ENCODE data around the gene WDFY4. TPM values are rescaled to one million over a fixed set of nuclear protein-coding genes. Genes with fewer than 3 reads are reported as not detected.

The WDFY4 gene
- total and polyA plus RNA-seq, 7 donors = 0.23 to 1.3 (median 0.69) TPM

GRCh38 chr10:48740015-48740707 lies 55.5 kb downstream of the WDFY4 start:
- no peak overlapping the region for H3K4me3 ChIP-seq
- intact Hi-C loops (cut with DNase I) = no loop called here
- no peak for ATAC-seq
- peaks cover 0 to 5% (median 0%) of the 10 kb centered on the region in 3 donors for H3K27me3 ChIP-seq (ENCODE audit: insufficient read depth in 3 of 3, low read length in 2 of 3)
- H3K27ac ChIP-seq = no peak overlapping the region
- H3K36me3 ChIP-seq (ENCODE audit: insufficient read depth in 1 of 2, low read depth in 1 of 2) = no peaks in the 10 kb centered on the region
- TF ChIP-seq, protein P1, sequence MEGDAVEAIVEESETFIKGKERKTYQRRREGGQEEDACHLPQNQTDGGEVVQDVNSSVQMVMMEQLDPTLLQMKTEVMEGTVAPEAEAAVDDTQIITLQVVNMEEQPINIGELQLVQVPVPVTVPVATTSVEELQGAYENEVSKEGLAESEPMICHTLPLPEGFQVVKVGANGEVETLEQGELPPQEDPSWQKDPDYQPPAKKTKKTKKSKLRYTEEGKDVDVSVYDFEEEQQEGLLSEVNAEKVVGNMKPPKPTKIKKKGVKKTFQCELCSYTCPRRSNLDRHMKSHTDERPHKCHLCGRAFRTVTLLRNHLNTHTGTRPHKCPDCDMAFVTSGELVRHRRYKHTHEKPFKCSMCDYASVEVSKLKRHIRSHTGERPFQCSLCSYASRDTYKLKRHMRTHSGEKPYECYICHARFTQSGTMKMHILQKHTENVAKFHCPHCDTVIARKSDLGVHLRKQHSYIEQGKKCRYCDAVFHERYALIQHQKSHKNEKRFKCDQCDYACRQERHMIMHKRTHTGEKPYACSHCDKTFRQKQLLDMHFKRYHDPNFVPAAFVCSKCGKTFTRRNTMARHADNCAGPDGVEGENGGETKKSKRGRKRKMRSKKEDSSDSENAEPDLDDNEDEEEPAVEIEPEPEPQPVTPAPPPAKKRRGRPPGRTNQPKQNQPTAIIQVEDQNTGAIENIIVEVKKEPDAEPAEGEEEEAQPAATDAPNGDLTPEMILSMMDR (IDR thresholded peaks at IDR 0.05) = no peak
- WGBS, 3 donors = 61 to 70% (median 61%) methylated on average over 11 of the region's 11 CpGs
- no peaks in the 10 kb centered on the region for H3K4me1 ChIP-seq
- no peaks in the 10 kb centered on the region for H3K9me3 ChIP-seq
- DNase-seq = no peak

DNA sequence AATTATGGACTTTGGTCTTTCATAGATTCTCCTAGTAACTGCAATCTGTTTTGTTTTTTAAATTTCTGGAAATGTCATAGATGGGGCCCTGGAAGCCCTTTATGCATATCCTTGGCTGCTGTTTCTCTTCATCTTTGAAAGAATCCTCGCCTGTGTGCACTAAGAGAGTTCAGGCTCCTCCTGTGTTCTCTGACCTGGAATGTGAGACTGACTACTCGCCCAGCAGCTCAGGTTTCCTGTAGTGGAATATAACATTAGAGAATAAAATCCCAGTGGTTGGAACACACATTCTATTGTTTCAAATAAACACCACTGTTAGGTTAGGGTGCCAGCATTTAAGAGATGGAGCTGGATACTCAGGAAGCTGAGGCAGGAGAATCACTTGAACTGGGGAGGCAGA lies 56.3 kb downstream of the WDFY4 start:
- no peak for ATAC-seq
- TF ChIP-seq, protein P1 (IDR thresholded peaks at IDR 0.05) = no peak

DNA sequence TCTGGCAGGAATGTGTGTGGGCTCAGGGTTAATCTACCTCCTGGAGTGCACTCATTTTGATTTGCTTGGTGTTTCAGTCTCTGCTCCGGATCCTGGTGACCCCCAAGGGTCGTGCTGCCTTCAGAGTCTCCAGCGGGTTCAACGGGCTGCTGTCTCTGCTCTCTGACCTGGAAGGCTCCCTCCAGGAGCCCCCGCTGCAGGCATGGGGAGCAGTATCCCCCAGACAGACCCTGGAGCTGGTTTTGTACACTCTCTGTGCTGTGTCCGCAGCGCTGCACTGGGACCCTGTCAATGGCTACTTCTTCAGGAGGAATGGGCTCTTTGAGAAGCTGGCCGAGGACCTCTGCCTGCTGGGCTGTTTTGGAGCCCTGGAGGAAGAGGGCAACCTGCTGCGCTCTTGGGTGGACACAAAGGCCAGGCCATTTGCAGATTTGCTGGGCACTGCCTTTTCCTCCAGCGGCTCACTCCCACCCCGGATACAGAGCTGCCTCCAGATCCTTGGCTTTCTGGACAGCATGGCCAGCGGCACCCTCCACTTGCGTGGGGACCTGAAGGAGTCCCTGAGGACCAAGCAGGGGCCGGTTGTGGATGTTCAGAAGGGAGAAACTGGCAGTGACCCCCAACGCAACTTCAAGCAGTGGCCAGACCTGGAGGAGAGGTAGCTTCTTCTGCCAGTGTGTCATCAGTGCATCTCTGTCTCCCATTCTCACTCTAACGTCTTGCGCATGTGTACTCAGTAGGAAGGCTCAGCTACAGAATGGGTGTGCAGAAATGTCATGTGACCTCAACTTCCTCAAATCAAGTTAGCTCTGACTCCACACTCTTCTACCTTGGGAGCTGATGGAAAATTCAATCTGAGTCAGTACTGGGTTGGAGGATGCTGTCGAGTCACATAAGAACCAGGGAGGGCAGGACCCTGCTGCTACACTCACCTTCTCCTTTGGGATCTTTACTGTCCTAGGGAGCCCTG lies 58.5 kb downstream of the WDFY4 start:
- H3K9me3 ChIP-seq = no peaks in the 10 kb centered on the region
- WGBS, 3 donors = 86 to 89% (median 88%) methylated on average over 18 of the region's 18 CpGs
- no peaks in the 10 kb centered on the region for H3K4me1 ChIP-seq
- intact Hi-C loops (cut with DNase I) = no loop called here
- H3K27me3 ChIP-seq (ENCODE audit: insufficient read depth in 3 of 3, low read length in 2 of 3) = peaks cover 0 to 5% (median 0%) of the 10 kb centered on the region in 3 donors
- no peak overlapping the region for H3K27ac ChIP-seq
- no peak overlapping the region for H3K4me3 ChIP-seq
- DNase-seq (no peak), ATAC-seq (no peak)
- H3K36me3 ChIP-seq (ENCODE audit: insufficient read depth in 1 of 2, low read depth in 1 of 2) = no peaks in the 10 kb centered on the region
- TF ChIP-seq, protein P1 (IDR thresholded peaks at IDR 0.05) = no peak

More for the DNA sequence above, 56.3 kb downstream of the WDFY4 start:
- H3K27me3 ChIP-seq (ENCODE audit: insufficient read depth in 3 of 3, low read length in 2 of 3) = peaks cover 0 to 5% (median 0%) of the 10 kb centered on the region in 3 donors
- intact Hi-C loops (cut with DNase I) = no loop called here
- no peak overlapping the region for H3K4me3 ChIP-seq
- no peaks in the 10 kb centered on the region for H3K9me3 ChIP-seq
- H3K27ac ChIP-seq = no peak overlapping the region
- no peaks in the 10 kb centered on the region for H3K36me3 ChIP-seq (ENCODE audit: insufficient read depth in 1 of 2, low read depth in 1 of 2)
- DNase-seq = no peak
- WGBS, 3 donors = 39 to 49% (median 41%) methylated on average over 2 of the region's 2 CpGs
- no peaks in the 10 kb centered on the region for H3K4me1 ChIP-seq

DNA sequence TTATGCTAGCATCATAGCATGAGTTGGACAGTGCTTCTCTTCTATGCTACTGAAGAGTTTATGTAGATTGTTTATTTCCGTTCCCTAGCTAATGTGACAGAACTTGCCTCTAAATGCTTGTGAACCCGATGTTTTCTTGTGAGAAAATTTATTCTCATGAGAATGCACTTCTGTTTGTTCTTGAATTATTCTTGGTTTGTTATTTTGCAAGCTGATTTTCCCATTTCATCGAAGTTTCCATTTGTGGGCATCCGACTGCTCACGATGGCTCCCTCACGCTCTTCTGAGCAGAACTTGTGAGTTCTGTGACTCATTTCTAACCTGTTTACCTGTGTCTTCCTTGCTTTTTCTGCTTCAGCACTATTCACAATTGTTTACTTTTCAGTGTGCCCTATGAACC lies 59.9 kb downstream of the WDFY4 start:
- TF ChIP-seq, protein P1 (IDR thresholded peaks at IDR 0.05) = no peak
- no peak overlapping the region for H3K4me3 ChIP-seq
- H3K36me3 ChIP-seq (ENCODE audit: insufficient read depth in 1 of 2, low read depth in 1 of 2) = no peaks in the 10 kb centered on the region
- 79 to 89% (median 80%) methylated on average over 6 of the region's 6 CpGs for WGBS, 3 donors
- H3K9me3 ChIP-seq = no peaks in the 10 kb centered on the region
- H3K27me3 ChIP-seq (ENCODE audit: insufficient read depth in 3 of 3, low read length in 2 of 3) = no peaks in the 10 kb centered on the region
- H3K27ac ChIP-seq = no peak overlapping the region
- intact Hi-C loops (cut with DNase I) = no loop called here
- DNase-seq (no peak), ATAC-seq (no peak)
- no peaks in the 10 kb centered on the region for H3K4me1 ChIP-seq
